ENCODE results near the gene SAP30L.

Gene SAP30L

DNA sequence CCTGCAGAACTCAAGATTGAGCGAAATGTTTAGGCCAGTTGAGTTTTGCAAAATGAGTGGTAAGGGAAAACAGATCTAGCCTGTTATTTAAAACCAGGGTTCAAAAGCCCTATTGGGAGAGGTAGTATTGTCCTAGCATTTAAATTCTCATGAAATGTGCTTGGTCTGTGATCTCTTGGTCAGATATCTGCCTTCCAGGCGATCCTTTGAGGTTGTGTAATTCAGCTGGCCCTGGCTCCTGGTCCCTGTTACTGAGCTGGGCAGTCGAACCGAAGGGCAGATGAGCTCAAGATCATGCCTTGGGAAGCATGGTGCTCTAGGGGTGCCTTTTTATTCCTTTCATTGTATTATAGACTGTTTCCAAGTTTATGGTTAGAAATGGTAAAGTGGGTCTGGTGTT lies 14.4 kb downstream of the SAP30L start:
- in situ Hi-C loops (cut with MboI; ENCODE audit: low sequenced_read_pairs): no loop called here
- no peaks in the 10 kb centered on the region for H3K9me3 ChIP-seq
- no peak overlapping the region for H3K4me3 ChIP-seq
- DNase-seq (ENCODE audit: low spot score in 2 of 2): no peak
- peaks cover 14% of the 10 kb centered on the region for H3K36me3 ChIP-seq (replicated peaks)
- peaks cover 3% of the 10 kb centered on the region; the same call in 1 of the 2 replicates for H3K4me1 ChIP-seq
- H3K27me3 ChIP-seq (ENCODE audit: low read depth): no peaks in the 10 kb centered on the region

DNA sequence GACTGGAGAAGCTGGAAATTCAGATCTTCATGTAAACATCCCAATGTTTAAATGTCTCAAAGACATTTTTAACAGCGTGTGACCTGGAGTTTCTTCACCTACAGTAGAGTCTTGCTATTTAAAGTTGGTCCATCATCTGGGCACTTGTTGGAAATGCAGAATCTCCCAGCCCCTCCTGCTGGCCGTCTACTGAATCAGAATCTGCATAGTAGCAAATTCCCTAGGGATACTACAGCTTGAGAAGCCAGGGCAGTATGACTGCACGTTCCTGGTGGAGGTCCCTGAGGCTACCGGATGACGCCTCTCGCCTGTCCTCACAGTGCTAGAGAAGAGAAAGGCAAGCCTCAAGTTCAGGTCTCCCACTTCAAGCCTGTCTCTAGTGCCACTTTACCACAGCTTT lies 15.7 kb downstream of the SAP30L start:
- in situ Hi-C loops (cut with MboI; ENCODE audit: low sequenced_read_pairs): no loop called here
- Histone ChIP-seq H3K36me3 (replicated peaks) (peaks cover 4% of the 10 kb centered on the region; the same call in 1 of the 2 replicates), H3K9me3 (no peaks in the 10 kb centered on the region), H3K4me1 (peaks cover 3% of the 10 kb centered on the region; the same call in 1 of the 2 replicates), H3K4me3 (no peak overlapping the region), H3K27me3 (ENCODE audit: low read depth) (0 out of 2 replicates have a peak, but pooled peaks cover 4% of the 10 kb centered on the region)
- DNase-seq (ENCODE audit: low spot score in 2 of 2): peak in 1 of 2 experiments; percentile 40

DNA sequence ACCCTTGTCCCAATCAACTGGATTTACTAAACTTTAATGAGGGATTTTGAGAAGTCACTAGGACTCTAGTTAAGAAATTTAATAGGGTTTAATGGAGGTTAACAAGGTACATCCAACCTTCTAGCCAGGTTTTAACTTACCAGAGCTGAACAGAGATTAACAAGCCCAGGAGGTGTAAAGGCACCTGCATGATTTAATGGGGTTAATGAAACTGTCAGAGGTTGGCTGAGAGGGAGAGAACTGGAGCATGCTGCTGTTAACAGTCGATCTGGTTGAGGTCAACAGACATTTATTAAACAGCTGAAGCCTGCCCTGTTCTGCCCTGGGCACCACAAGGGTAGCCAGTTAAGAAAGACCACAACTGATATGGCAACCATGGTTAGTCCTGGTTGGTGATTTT lies 18.6 kb downstream of the SAP30L start:
- no peaks in the 10 kb centered on the region for H3K9me3 ChIP-seq
- no peaks in the 10 kb centered on the region for H3K36me3 ChIP-seq (replicated peaks)
- H3K27me3 ChIP-seq (ENCODE audit: low read depth): 0 out of 2 replicates have a peak, but pooled peaks cover 4% of the 10 kb centered on the region
- in situ Hi-C loops (cut with MboI; ENCODE audit: low sequenced_read_pairs): no loop called here
- no peak for DNase-seq (ENCODE audit: low spot score in 2 of 2)
- no peak overlapping the region for H3K4me3 ChIP-seq
- peaks cover 3% of the 10 kb centered on the region; the same call in 1 of the 2 replicates for H3K4me1 ChIP-seq

DNA sequence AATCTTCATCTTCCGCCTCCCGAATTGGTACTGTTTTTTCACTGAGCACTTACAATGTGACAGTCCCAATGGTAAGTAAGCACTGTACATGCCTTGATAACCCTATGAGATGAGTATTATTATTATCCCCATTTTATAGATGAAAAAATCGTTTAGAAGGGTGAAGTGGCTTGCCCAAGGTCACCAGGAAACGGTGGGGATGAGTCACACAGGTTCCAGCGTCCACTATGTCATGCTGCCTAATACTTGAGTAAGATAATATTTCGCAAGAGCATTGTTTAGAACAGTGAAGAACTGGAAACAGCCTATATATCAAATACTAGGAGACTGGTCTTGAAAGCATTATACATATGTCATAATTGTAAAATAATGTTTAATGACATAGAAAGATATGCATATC lies 19.4 kb downstream of the SAP30L start:
- H3K4me1 ChIP-seq: peaks cover 3% of the 10 kb centered on the region; the same call in 1 of the 2 replicates
- peaks cover 8% of the 10 kb centered on the region; the same call in 1 of the 2 replicates for H3K27me3 ChIP-seq (ENCODE audit: low read depth)
- in situ Hi-C loops (cut with MboI; ENCODE audit: low sequenced_read_pairs): loop anchor here (5.0 kb wide), 1 partner anchor 142 kb away; no protein-coding TSS in a partner anchor
- no peaks in the 10 kb centered on the region for H3K9me3 ChIP-seq
- no peak overlapping the region for H3K4me3 ChIP-seq
- no peaks in the 10 kb centered on the region for H3K36me3 ChIP-seq (replicated peaks)
- DNase-seq (ENCODE audit: low spot score in 2 of 2): no peak

- in situ Hi-C loops (cut with MboI; ENCODE audit: low sequenced_read_pairs): loop anchor here (5.0 kb wide), 1 partner anchor 141 kb away; no protein-coding TSS in a partner anchor
- Histone ChIP-seq H3K36me3 (replicated peaks) (no peaks in the 10 kb centered on the region), H3K27me3 (ENCODE audit: low read depth) (peaks cover 15% of the 10 kb centered on the region)
These were observed 20.4 kb downstream of the SAP30L start for GRCh38 chr5:154466147-154466546.

DNA sequence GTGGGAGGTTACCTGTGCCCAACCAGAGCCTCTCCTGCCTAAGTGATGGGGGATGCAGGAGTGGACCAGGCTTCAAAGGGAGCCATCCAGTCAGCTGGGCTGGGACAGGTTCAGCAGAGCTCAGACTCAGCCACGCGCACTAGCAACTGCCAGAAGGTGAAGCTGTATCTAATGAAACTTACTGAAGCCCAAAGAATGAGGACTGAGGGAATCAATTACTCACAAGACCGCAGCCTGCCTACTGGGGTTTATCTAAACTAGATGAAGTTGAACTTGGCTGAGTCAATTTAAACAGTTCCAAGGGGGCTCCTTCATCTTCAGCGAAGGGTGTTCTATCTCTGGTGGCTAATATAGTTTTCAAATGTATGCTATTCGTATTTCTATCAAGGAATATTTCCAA lies 20.9 kb downstream of the SAP30L start:
- H3K36me3 ChIP-seq (replicated peaks): no peaks in the 10 kb centered on the region
- no peak overlapping the region for H3K4me3 ChIP-seq
- no peak for DNase-seq (ENCODE audit: low spot score in 2 of 2)
- H3K9me3 ChIP-seq: no peaks in the 10 kb centered on the region
- H3K27me3 ChIP-seq (ENCODE audit: low read depth): peaks cover 21% of the 10 kb centered on the region
- peaks cover 3% of the 10 kb centered on the region; the same call in 1 of the 2 replicates for H3K4me1 ChIP-seq
- in situ Hi-C loops (cut with MboI; ENCODE audit: low sequenced_read_pairs): loop anchor here (5.0 kb wide), 1 partner anchor 141 kb away; no protein-coding TSS in a partner anchor

More at GRCh38 chr5:154466147-154466546, 20.4 kb downstream of the SAP30L start:
- no peaks in the 10 kb centered on the region for H3K9me3 ChIP-seq
- H3K4me1 ChIP-seq: peaks cover 3% of the 10 kb centered on the region; the same call in 1 of the 2 replicates
- no peak for DNase-seq (ENCODE audit: low spot score in 2 of 2)
- H3K4me3 ChIP-seq: no peak overlapping the region

- peaks cover 32% of the 10 kb centered on the region for H3K27me3 ChIP-seq (ENCODE audit: low read depth)
- peak; percentile 60 to 88 for DNase-seq (ENCODE audit: low spot score in 2 of 2)
- no peaks in the 10 kb centered on the region for H3K9me3 ChIP-seq
- H3K4me1 ChIP-seq: peaks cover 3% of the 10 kb centered on the region; the same call in 1 of the 2 replicates
- no peaks in the 10 kb centered on the region for H3K36me3 ChIP-seq (replicated peaks)
- in situ Hi-C loops (cut with MboI; ENCODE audit: low sequenced_read_pairs): loop anchor here (5.0 kb wide), 1 partner anchor 139 kb away; no protein-coding TSS in a partner anchor
- no peak overlapping the region for H3K4me3 ChIP-seq
These were observed 22.0 kb downstream of the SAP30L start for GRCh38 chr5:154467655-154468354.

DNA sequence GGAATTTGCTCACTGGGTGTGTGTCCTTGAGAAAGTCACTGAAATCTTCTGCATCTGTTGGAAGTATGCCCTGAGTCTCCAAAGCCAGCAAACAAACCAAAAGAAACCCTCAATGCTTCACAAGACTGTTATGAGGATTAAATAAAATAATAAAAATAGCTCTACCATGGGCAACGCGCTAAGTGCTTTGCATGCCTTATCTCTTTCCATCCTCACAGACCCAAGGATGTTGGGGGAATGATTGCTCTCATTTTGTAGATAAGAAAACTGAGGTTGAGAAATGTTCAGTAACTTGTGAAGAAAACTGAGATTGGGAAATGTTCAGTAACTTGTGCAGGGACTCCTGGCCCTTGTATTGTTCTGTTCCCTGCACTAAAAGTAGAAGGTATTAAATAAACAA lies 24.3 kb downstream of the SAP30L start:
- no peak for DNase-seq (ENCODE audit: low spot score in 2 of 2)
- H3K27me3 ChIP-seq (ENCODE audit: low read depth): peaks cover 55% of the 10 kb centered on the region
- no peaks in the 10 kb centered on the region for H3K36me3 ChIP-seq (replicated peaks)
- in situ Hi-C loops (cut with MboI; ENCODE audit: low sequenced_read_pairs): no loop called here
- H3K4me3 ChIP-seq: no peak overlapping the region
- no peaks in the 10 kb centered on the region for H3K9me3 ChIP-seq
- no peaks in the 10 kb centered on the region for H3K4me1 ChIP-seq

GRCh38 chr5:154470947-154471870 lies 25.4 kb downstream of the SAP30L start:
- no peak for DNase-seq (ENCODE audit: low spot score in 2 of 2)
- no peak overlapping the region for H3K4me3 ChIP-seq
- no peaks in the 10 kb centered on the region for H3K36me3 ChIP-seq (replicated peaks)
- in situ Hi-C loops (cut with MboI; ENCODE audit: low sequenced_read_pairs): no loop called here
- H3K9me3 ChIP-seq: no peaks in the 10 kb centered on the region
- no peaks in the 10 kb centered on the region for H3K4me1 ChIP-seq
- H3K27me3 ChIP-seq (ENCODE audit: low read depth): peaks cover 65% of the 10 kb centered on the region

DNA sequence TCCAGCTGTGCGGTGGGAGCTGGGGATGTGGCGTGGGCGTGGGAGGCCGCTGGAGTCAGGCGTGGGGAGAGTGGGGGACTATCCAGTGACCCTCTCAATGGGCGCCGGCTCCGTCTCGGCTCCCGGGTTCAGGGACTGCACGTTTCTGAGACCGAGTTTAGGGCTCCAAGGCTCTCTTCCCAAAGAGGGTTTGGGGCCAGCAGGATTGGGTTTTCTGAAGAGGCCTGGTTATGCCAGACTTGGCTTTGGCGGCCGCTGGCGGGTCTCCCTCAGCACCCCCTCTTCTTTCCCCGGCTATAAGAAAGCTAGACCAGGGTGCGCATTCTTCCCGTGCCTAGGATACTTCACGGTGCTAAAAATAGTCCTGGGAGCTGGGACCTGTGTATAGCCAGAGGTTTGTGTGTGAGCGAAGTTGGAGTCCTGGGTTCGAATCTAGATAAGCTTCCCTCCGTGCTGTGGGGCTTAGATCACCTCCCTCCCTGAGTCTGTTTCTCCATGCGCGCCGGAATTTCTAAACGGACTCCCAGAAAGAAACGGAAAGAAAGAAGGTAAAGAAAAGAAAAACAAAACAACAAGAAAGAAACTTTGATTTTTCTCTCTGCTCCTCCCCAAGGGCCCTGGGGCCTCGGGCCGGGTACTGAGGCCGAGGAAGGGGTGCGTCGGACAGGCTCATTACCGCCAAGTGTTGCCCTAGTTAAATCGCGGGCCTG lies 27.2 kb downstream of the SAP30L start:
- no peak overlapping the region for H3K4me3 ChIP-seq
- no peak for DNase-seq (ENCODE audit: low spot score in 2 of 2)
- in situ Hi-C loops (cut with MboI; ENCODE audit: low sequenced_read_pairs): no loop called here

GRCh38 chr5:154473581-154474283 lies 27.9 kb downstream of the SAP30L start:
- H3K9me3 ChIP-seq: no peaks in the 10 kb centered on the region
- H3K4me3 ChIP-seq: no peak overlapping the region
- no peaks in the 10 kb centered on the region for H3K4me1 ChIP-seq
- H3K27me3 ChIP-seq (ENCODE audit: low read depth): peaks cover 87% of the 10 kb centered on the region
- no peak for DNase-seq (ENCODE audit: low spot score in 2 of 2)
- no peaks in the 10 kb centered on the region for H3K36me3 ChIP-seq (replicated peaks)
- in situ Hi-C loops (cut with MboI; ENCODE audit: low sequenced_read_pairs): no loop called here

More for the DNA sequence above, 27.2 kb downstream of the SAP30L start:
- no peaks in the 10 kb centered on the region for H3K36me3 ChIP-seq (replicated peaks)
- H3K27me3 ChIP-seq (ENCODE audit: low read depth): peaks cover 80% of the 10 kb centered on the region
- H3K9me3 ChIP-seq: no peaks in the 10 kb centered on the region
- H3K4me1 ChIP-seq: no peaks in the 10 kb centered on the region

DNA sequence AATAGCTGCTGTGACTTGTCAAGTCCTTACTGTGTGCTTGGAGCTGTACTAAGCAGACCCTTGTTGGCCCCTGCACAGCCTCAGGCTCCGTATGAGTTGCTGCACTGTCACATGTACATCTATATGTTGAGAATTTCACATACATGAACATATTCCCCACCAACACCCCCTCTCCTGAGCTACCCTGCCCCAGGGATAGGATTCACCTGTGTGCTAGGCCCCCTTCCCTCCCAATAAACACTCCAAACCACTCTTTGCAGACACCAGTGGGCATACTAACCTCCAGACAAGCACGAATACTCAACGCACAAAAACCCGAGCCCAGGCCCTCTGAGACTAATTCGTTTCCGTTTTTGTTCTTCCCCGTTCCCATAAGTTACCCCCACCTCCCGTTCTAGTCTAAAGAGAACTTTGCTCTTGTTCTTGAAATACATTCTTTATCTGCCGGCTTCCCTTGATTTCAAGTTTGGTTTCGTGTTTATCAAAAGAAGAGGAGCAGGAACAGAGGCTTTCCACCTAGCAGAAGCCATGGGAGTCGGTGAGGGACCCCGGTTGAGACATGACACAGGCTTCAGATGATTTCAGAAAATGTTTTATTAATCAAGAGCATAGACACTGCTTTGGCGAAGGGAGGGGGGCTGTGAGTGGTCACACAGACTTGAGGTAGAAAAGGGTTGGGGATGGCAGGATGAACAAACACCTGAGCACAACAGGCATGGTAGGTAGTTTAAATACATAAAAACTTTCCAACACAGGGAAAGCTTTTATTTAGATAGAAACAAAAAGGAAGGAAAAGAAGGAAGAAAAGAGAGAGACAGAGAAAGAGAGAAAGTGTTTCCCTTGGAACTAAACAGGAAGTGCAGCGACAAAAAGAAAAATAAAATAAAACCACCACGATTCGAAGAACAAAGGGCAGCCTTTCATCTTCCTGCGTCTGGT lies 28.9 kb downstream of the SAP30L start:
- Histone ChIP-seq H3K27me3 (ENCODE audit: low read depth) (peaks cover 96% of the 10 kb centered on the region), H3K4me1 (no peaks in the 10 kb centered on the region), H3K4me3 (no peak overlapping the region), H3K36me3 (replicated peaks) (no peaks in the 10 kb centered on the region), H3K9me3 (no peaks in the 10 kb centered on the region)
- DNase-seq (ENCODE audit: low spot score in 2 of 2): no peak
- in situ Hi-C loops (cut with MboI; ENCODE audit: low sequenced_read_pairs): no loop called here
